ENCODE data around the gene KRI1. TPM values are rescaled to one million over a fixed set of nuclear protein-coding genes. Genes with fewer than 3 reads are reported as not detected.

The KRI1 gene
- total and polyA plus RNA-seq, 2 experiments from 2014 or later, result 23.8 to 43.2 TPM

DNA sequence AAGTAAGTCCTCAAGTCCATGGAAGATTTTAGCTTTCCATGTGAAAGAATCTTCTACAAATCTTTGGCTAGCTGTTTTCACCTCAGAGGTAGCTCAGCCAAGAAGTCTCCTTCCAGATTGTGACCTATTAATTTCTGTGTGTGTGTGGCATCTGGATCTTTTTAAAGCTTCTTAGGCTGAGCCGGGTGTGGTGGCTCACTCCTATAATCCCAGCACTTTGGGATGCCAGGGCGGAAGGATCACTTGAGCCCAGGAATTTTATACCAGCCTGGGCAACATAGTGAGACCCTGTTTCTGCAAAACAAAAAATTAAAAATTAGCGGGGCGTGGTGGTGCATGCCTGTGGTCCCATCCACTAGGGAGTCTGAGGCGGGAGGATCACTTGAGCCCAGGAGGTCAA, 46.1 kb upstream of the KRI1 start (continued):
- TF ChIP-seq ZNF331 (CRISPR knock-in tag; IDR thresholded peaks at IDR 0.05; ENCODE audit: low read depth) (no peak), NANOG (IDR thresholded peaks at IDR 0.05; ENCODE audit: borderline replicate concordance) (no peak), JUNB (IDR thresholded peaks at IDR 0.05; ENCODE audit: unreplicated experiment) (no peak), STAT1 (IDR thresholded peaks at IDR 0.05; ENCODE audit: unreplicated experiment) (no peak), POLR2AphosphoS5 (IDR thresholded peaks at IDR 0.05; ENCODE audit: low read depth) (no peak)
- TF ChIP-seq, protein P1, sequence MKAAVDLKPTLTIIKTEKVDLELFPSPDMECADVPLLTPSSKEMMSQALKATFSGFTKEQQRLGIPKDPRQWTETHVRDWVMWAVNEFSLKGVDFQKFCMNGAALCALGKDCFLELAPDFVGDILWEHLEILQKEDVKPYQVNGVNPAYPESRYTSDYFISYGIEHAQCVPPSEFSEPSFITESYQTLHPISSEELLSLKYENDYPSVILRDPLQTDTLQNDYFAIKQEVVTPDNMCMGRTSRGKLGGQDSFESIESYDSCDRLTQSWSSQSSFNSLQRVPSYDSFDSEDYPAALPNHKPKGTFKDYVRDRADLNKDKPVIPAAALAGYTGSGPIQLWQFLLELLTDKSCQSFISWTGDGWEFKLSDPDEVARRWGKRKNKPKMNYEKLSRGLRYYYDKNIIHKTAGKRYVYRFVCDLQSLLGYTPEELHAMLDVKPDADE (IDR thresholded peaks at IDR 0.05), result no peak
- TF ChIP-seq, protein P2, sequence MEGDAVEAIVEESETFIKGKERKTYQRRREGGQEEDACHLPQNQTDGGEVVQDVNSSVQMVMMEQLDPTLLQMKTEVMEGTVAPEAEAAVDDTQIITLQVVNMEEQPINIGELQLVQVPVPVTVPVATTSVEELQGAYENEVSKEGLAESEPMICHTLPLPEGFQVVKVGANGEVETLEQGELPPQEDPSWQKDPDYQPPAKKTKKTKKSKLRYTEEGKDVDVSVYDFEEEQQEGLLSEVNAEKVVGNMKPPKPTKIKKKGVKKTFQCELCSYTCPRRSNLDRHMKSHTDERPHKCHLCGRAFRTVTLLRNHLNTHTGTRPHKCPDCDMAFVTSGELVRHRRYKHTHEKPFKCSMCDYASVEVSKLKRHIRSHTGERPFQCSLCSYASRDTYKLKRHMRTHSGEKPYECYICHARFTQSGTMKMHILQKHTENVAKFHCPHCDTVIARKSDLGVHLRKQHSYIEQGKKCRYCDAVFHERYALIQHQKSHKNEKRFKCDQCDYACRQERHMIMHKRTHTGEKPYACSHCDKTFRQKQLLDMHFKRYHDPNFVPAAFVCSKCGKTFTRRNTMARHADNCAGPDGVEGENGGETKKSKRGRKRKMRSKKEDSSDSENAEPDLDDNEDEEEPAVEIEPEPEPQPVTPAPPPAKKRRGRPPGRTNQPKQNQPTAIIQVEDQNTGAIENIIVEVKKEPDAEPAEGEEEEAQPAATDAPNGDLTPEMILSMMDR (conservative IDR thresholded peaks at IDR 0.05; ENCODE audit: low read depth in 2 of 2), result no peak

DNA sequence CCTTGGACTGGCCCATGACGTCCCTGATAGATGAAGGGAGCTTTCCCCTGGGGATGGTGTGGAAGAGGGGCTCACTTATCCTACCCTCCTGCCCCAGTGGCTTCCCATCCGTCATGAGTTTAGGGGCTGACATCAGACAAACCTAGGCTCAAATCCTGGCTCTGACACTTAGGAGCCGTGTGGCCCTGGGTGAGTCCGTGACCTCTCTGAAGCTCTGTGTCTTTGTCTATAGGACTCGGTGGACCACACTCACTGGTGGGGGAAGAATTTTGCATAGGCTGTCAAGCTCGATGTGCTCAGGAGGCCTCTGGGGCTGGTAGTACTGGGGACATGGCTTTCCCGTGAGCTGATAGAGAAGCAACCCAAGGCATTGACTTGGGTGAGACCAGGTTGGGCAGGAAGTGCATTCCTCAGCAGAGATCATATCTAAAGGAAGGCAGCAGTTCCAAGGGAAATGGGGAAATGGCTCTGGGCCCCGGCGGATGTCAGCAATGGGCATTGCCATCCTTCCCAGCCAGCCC, 38.7 kb upstream of the KRI1 start:
- peak overlapping the region; percentile 29; the same call in 1 of the 3 replicates for H3K4me3 Mint-ChIP-seq
- Histone ChIP-seq H3K4me2 (no peak overlapping the region), H3K36me3 (ENCODE audit: insufficient read depth) (no peaks in the 10 kb centered on the region), H3K27ac (ENCODE audit: low read depth) (0 out of 2 replicates have a peak overlapping the region, but pooled peaks have one; percentile 59), H3K9me2 (ENCODE audit: insufficient read depth) (no peaks in the 10 kb centered on the region), H3K27me3 (ENCODE audit: insufficient read depth) (no peaks in the 10 kb centered on the region), H3F3A (replicated peaks; ENCODE audit: low read depth) (peaks cover 19% of the 10 kb centered on the region; the same call in 1 of the 2 replicates), H3K4me1 (ENCODE audit: insufficient read depth) (peaks cover 12% of the 10 kb centered on the region), H2AFZ (no peak overlapping the region), H3K4me3 (no peak overlapping the region), H3K79me2 (replicated peaks; ENCODE audit: insufficient read depth) (peaks cover 13% of the 10 kb centered on the region), H4K20me1 (replicated peaks; ENCODE audit: insufficient read depth) (no peaks in the 10 kb centered on the region)
- peak overlapping the region; percentile 39 for H3K27ac Mint-ChIP-seq
- ATAC-seq, result no peak
- DNase-seq (ENCODE audit: low spot score), result no peak
- peaks cover 17% of the 10 kb centered on the region for H3K4me1 Mint-ChIP-seq
- H3K27me3 Mint-ChIP-seq (ENCODE audit: insufficient read depth, low read depth, poor library complexity), result peaks cover 2% of the 10 kb centered on the region
- no peaks in the 10 kb centered on the region for H3K9me3 Mint-ChIP-seq
- H3K36me3 Mint-ChIP-seq (ENCODE audit: low read depth), result no peaks in the 10 kb centered on the region; the same call in 2 of the 3 replicates
- TF ChIP-seq NANOG (IDR thresholded peaks at IDR 0.05; ENCODE audit: borderline replicate concordance) (no peak), JUNB (IDR thresholded peaks at IDR 0.05; ENCODE audit: unreplicated experiment) (no peak), EZH2 (IDR thresholded peaks at IDR 0.05; ENCODE audit: low read depth, unreplicated experiment) (no peak), POLR2AphosphoS5 (IDR thresholded peaks at IDR 0.05; ENCODE audit: low read depth) (no peak)
- TF ChIP-seq, protein P1 (IDR thresholded peaks at IDR 0.05), result no peak
- TF ChIP-seq, protein P3, sequence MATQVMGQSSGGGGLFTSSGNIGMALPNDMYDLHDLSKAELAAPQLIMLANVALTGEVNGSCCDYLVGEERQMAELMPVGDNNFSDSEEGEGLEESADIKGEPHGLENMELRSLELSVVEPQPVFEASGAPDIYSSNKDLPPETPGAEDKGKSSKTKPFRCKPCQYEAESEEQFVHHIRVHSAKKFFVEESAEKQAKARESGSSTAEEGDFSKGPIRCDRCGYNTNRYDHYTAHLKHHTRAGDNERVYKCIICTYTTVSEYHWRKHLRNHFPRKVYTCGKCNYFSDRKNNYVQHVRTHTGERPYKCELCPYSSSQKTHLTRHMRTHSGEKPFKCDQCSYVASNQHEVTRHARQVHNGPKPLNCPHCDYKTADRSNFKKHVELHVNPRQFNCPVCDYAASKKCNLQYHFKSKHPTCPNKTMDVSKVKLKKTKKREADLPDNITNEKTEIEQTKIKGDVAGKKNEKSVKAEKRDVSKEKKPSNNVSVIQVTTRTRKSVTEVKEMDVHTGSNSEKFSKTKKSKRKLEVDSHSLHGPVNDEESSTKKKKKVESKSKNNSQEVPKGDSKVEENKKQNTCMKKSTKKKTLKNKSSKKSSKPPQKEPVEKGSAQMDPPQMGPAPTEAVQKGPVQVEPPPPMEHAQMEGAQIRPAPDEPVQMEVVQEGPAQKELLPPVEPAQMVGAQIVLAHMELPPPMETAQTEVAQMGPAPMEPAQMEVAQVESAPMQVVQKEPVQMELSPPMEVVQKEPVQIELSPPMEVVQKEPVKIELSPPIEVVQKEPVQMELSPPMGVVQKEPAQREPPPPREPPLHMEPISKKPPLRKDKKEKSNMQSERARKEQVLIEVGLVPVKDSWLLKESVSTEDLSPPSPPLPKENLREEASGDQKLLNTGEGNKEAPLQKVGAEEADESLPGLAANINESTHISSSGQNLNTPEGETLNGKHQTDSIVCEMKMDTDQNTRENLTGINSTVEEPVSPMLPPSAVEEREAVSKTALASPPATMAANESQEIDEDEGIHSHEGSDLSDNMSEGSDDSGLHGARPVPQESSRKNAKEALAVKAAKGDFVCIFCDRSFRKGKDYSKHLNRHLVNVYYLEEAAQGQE (IDR thresholded peaks at IDR 0.05; ENCODE audit: unreplicated experiment), result no peak
- TF ChIP-seq, protein P4, sequence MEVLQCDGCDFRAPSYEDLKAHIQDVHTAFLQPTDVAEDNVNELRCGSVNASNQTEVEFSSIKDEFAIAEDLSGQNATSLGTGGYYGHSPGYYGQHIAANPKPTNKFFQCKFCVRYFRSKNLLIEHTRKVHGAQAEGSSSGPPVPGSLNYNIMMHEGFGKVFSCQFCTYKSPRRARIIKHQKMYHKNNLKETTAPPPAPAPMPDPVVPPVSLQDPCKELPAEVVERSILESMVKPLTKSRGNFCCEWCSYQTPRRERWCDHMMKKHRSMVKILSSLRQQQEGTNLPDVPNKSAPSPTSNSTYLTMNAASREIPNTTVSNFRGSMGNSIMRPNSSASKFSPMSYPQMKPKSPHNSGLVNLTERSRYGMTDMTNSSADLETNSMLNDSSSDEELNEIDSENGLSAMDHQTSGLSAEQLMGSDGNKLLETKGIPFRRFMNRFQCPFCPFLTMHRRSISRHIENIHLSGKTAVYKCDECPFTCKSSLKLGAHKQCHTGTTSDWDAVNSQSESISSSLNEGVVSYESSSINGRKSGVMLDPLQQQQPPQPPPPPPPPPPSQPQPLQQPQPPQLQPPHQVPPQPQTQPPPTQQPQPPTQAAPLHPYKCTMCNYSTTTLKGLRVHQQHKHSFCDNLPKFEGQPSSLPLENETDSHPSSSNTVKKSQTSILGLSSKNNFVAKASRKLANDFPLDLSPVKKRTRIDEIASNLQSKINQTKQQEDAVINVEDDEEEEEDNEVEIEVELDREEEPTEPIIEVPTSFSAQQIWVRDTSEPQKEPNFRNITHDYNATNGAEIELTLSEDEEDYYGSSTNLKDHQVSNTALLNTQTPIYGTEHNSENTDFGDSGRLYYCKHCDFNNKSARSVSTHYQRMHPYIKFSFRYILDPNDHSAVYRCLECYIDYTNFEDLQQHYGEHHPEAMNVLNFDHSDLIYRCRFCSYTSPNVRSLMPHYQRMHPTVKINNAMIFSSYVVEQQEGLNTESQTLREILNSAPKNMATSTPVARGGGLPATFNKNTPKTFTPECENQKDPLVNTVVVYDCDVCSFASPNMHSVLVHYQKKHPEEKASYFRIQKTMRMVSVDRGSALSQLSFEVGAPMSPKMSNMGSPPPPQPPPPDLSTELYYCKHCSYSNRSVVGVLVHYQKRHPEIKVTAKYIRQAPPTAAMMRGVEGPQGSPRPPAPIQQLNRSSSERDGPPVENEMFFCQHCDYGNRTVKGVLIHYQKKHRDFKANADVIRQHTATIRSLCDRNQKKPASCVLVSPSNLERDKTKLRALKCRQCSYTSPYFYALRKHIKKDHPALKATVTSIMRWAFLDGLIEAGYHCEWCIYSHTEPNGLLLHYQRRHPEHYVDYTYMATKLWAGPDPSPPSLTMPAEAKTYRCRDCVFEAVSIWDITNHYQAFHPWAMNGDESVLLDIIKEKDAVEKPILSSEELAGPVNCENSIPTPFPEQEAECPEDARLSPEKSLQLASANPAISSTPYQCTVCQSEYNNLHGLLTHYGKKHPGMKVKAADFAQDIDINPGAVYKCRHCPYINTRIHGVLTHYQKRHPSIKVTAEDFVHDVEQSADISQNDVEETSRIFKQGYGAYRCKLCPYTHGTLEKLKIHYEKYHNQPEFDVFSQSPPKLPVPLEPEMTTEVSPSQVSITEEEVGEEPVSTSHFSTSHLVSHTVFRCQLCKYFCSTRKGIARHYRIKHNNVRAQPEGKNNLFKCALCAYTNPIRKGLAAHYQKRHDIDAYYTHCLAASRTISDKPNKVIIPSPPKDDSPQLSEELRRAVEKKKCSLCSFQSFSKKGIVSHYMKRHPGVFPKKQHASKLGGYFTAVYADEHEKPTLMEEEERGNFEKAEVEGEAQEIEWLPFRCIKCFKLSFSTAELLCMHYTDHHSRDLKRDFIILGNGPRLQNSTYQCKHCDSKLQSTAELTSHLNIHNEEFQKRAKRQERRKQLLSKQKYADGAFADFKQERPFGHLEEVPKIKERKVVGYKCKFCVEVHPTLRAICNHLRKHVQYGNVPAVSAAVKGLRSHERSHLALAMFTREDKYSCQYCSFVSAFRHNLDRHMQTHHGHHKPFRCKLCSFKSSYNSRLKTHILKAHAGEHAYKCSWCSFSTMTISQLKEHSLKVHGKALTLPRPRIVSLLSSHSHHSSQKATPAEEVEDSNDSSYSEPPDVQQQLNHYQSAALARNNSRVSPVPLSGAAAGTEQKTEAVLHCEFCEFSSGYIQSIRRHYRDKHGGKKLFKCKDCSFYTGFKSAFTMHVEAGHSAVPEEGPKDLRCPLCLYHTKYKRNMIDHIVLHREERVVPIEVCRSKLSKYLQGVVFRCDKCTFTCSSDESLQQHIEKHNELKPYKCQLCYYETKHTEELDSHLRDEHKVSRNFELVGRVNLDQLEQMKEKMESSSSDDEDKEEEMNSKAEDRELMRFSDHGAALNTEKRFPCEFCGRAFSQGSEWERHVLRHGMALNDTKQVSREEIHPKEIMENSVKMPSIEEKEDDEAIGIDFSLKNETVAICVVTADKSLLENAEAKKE (CRISPR knock-in tag; IDR thresholded peaks at IDR 0.05), result no peak

All from GM23338 (cell line).